HG02981 (cell line): ENCODE results near the gene MAMSTR.
"Not testable (repeated sequence)": the region's sequence is repeated elsewhere in the genome, so short reads cannot be mapped to it uniquely, and the experiment has no call there.

Source experiments
- ATAC-seq: cut with Tn5 transposase; IDR thresholded peaks from one replicate; pipeline ENCODE4 v1.9.1; 2021; ENCODE audit warnings: mild to moderate bottlenecking, moderate library complexity; ENCODE audit not compliant: unreplicated experiment

MAMSTR gene

GRCh38 chr19:48719263-48720171 is at the start of gene MAMSTR:
MAMSTR (minus strand) TSS chr19:48719725; CDS start chr19:48719031, 694 bp downstream.
- ATAC-seq: no peak

DNA sequence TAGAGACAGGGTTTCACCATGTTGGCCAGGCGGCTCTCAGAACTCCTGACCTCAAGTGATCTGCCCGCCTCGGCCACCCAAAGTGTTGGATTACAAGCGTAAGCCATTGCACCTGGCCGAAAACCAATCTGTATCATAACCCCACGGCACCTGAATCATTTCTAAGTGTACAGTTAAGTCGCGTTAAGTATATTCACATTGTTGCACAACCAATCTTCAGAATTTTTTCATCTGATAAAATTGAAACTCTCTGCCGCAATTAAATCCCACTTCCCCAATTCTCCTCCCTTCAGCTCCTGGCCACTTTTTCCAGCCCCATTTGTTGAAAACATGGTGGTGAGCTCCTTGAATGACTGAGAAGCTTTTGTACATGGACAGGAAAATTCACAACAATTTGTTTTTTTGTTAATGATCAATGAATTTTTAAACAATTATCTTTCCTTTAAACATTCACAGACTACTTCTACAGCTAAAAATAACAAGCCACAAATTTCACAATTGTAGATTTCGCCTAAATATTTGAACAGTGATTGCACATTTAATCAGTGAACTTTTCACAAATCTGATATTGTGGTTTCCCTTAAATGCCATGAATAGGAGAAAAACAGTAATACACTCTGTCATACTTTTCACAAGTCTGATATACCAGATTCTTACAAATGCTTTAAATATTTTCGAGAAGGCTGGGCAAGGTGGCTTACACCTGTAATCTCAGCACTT is 49.6 kb upstream of the MAMSTR start:
- no peak for ATAC-seq

GRCh38 chr19:48768171-48768753 is 48.7 kb upstream of the MAMSTR start:
- ATAC-seq: not testable (repeated sequence)

DNA sequence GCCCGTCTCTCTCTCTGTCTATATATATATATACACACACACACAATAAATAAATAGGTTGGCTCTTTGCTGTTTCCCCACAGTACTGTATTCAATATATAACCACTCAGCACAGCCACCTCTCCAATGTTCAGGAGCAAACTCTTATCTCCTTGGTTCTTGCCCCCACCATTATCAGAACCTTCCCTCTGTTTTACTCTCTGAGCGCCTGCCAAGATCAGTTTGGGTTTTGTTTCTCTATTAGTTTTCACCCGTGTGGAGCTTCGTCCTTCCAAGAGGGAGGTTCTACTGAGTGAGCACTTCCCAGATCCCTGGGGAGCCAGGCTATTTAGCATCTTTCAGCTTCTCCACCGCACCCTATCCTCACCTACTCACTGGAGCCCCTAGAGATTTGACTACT is 46.3 kb upstream of the MAMSTR start:
- ATAC-seq: not testable (repeated sequence)

- ATAC-seq: no peak
Observed at GRCh38 chr19:48760504-48761205, 41.1 kb upstream of the MAMSTR start.

- ATAC-seq: no peak
Observed at GRCh38 chr19:48757741-48758144, 38.2 kb upstream of the MAMSTR start.

GRCh38 chr19:48757089-48757675 is 37.7 kb upstream of the MAMSTR start:
- ATAC-seq: no peak

DNA sequence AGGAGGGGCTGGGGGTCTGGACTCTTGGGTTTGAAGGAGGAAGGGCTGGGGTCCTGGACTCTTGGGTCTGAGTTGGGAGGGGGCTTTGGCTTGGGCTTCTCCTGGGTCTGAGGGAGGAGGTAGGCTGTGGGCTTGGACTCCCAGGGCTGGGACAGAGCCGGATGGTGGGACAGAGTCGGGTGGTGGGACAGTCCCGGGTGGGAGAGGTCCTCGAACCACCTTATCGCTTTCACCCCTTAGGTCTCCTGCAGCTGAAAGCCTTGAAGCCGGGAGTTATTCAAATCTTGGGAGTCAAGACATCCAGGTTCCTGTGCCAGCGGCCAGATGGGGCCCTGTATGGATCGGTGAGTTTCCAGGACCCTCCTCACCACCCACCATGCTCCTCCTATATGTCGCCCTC is 37.2 kb upstream of the MAMSTR start:
- no peak for ATAC-seq

GRCh38 chr19:48756212-48756611 is 36.7 kb upstream of the MAMSTR start:
- ATAC-seq: no peak

- no peak for ATAC-seq
Observed at GRCh38 chr19:48755787-48756186, 36.3 kb upstream of the MAMSTR start.

- ATAC-seq: no peak
Observed at GRCh38 chr19:48755084-48755641, 35.6 kb upstream of the MAMSTR start, which contains the start of gene FGF21. FGF21 (plus strand) TSS chr19:48755524; CDS start chr19:48756237, 713 bp downstream.

GRCh38 chr19:48752496-48753365 is 33.2 kb upstream of the MAMSTR start, which contains the start of gene FUT1:
FUT1 (minus strand) TSS chr19:48752641; CDS start chr19:48751281, 1,360 bp downstream.
- no peak for ATAC-seq

- no peak for ATAC-seq
Observed at GRCh38 chr19:48751845-48752495, 32.4 kb upstream of the MAMSTR start.

- ATAC-seq: no peak
Observed at GRCh38 chr19:48750771-48751504, 31.4 kb upstream of the MAMSTR start.

DNA sequence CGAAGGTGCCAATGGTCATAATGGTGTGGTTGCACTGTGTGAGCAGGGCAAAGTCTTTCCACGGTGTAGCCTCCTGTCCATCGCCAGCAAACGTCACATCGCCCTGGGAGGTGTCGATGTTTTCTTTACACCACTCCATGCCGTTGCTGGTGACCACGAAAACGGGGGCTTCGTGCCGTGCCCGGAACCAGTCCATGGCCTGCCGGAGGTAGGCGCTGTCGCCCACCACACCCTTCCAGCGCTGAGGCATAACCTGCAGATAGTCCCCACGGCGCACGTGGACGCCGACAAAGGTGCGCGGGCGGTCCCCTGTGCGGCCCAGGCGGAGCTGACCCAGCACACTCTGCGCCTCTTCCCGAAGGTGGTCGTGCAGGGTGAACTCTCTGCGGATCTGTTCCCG is 30.8 kb upstream of the MAMSTR start:
- no peak for ATAC-seq

DNA sequence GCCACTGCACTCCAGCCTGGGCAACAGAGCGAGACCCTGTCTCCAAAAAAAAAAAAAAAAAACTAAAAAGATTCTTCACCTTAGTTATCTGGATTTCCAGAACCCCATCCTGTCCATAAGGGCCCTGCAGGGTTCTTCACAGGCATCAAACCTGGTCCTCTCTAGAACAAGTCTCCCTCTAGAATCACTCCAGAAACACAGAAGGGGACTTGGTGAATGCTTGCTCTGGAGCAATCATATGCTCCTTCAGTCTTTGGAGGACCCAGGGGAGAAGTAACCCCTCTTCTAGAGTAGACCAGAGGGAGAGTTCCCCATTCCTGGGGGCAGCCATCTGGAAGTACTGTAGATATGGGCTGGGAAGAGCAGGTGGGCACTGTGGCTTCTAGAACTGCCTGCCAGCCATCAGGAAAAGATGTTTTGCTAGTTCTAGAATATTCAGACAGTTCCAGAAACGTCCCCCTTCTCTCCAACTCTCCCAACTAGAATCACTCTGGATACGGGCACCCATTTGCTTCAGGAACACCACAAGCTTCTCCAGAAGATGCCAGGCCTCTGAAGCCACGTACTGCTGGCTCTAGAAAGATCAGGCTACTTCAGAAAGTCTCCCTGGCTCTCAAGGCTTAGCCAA is 30.2 kb upstream of the MAMSTR start:
- ATAC-seq: no peak

- no peak for ATAC-seq
Observed at GRCh38 chr19:48746738-48747575, 27.4 kb upstream of the MAMSTR start, which contains the start of gene IZUMO1. IZUMO1 (minus strand) TSS chr19:48746909; CDS start chr19:48745859, 1,050 bp downstream.
